Colonic mucosa (tissue), 4 donors: ENCODE results near the gene GNAI3. TPM values are rescaled to one million over a fixed set of nuclear protein-coding genes. Genes with fewer than 3 reads are reported as not detected.

Source experiments
- DNase-seq: peaks from one replicate; pipeline ENCODE4 v3.0.0-alpha.2; 2020
- H3K27ac ChIP-seq: fragments of 200-600 bp; one replicate; pipeline ENCODE4 v1.8.0; 2021
- H3K27me3 ChIP-seq: fragments of 200-600 bp; one replicate; pipeline ENCODE4 v1.8.0; 2021
- H3K36me3 ChIP-seq: fragments of 200-600 bp; one replicate; pipeline ENCODE4 v1.8.0; 2021
- H3K4me1 ChIP-seq: fragments of 200-600 bp; one replicate; pipeline ENCODE4 v1.8.0; 2021; ENCODE audit warnings: mild to moderate bottlenecking
- H3K4me3 ChIP-seq: fragments of 200-600 bp; one replicate; pipeline ENCODE4 v1.8.0; 2021
- H3K9ac ChIP-seq, 2 donors: one replicate each; pipeline ENCODE4 v1.7.0; 2013; ENCODE audit warnings: control low read depth in 2 of 2, low read depth in 2 of 2, low read length in 2 of 2
- H3K9me3 ChIP-seq: fragments of 200-600 bp; one replicate; pipeline ENCODE4 v1.8.0; 2021
- intact Hi-C: fragments of 100-400 bp; cut with DNase I; formaldehyde crosslinking; loops from one replicate; pipeline ENCODE4 v1.14.1; 2022
- total RNA-seq, 2 donors: library from RNA; stranded (reverse); fragmentation: NEBNext Ultra II Directional in 1 of 2; extraction: Animal tissue kit (Norgen Biotek cat#: 25700) in 1 of 2; gene quantifications; one replicate each; pipeline ENCODE4 v1.2.1, GENCODE V29; 2021
- TF ChIP-seq, protein P1 (sequence below): fragments of 200-600 bp; IDR thresholded peaks from one replicate; pipeline ENCODE4 v1.8.0; 2022; ENCODE audit warnings: antibody characterized with exemption, mild to moderate bottlenecking
- donor health status: healthy.
- donor health status: DM: no; HTN: no; CAD: no.
- donor health status: DM: no; HTN: no; CAD: no.

GNAI3 gene
- 1 to 10 TPM; 7.7 to 8.9 TPM for total RNA-seq

GRCh38 chr1:109548321-109549267, at the start of gene GNAI3:
GNAI3 (plus strand) TSS chr1:109548615; CDS start chr1:109548721, 106 bp downstream.
- TF ChIP-seq, protein P1, sequence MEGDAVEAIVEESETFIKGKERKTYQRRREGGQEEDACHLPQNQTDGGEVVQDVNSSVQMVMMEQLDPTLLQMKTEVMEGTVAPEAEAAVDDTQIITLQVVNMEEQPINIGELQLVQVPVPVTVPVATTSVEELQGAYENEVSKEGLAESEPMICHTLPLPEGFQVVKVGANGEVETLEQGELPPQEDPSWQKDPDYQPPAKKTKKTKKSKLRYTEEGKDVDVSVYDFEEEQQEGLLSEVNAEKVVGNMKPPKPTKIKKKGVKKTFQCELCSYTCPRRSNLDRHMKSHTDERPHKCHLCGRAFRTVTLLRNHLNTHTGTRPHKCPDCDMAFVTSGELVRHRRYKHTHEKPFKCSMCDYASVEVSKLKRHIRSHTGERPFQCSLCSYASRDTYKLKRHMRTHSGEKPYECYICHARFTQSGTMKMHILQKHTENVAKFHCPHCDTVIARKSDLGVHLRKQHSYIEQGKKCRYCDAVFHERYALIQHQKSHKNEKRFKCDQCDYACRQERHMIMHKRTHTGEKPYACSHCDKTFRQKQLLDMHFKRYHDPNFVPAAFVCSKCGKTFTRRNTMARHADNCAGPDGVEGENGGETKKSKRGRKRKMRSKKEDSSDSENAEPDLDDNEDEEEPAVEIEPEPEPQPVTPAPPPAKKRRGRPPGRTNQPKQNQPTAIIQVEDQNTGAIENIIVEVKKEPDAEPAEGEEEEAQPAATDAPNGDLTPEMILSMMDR: no peak
- Histone ChIP-seq H3K9me3 (no peaks in the 10 kb centered on the region), H3K27me3 (no peaks in the 10 kb centered on the region), H3K9ac (peak within 1 kb of the TSS; percentile 82 to 92), H3K36me3 (no peaks in the 10 kb centered on the region), H3K4me3 (peak within 1 kb of the TSS; percentile 75), H3K27ac (peak within 1 kb of the TSS; percentile 93), H3K4me1 (peaks cover 7% of the 10 kb centered on the region)
- intact Hi-C loops: loop anchor here (10.0 kb wide), 1 partner anchor 436 kb away; the partner anchor contains the start of gene AHCYL1
- peak; percentile 99 for DNase-seq

DNA sequence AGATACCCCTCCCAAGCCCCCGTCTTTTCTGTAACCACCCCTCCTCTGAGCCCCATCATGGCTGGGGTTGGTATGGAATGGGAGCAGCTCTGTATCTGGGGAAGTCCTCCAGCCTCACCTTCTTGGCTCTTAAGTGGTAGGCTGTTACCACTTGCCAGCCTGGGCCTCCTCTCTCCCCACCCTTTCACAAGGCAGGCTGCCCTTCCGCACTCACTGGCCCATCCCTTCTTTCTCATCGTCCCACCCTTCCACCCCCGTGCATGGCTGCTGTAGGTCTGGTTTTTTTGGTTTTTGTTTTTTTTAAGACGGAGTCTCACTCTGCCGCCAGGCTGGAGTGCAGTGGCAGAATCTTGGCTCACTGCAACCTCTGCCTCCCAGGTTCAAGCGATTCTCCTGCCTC, 49.3 kb upstream of the GNAI3 start:
- Histone ChIP-seq H3K27ac (peak overlapping the region; percentile 28), H3K9me3 (no peaks in the 10 kb centered on the region), H3K36me3 (peaks cover 5% of the 10 kb centered on the region), H3K4me1 (peaks cover 16% of the 10 kb centered on the region), H3K27me3 (no peaks in the 10 kb centered on the region), H3K4me3 (no peak overlapping the region), H3K9ac (no peak overlapping the region)
- TF ChIP-seq, protein P1: no peak
- intact Hi-C loops: loop anchor here (2.0 kb wide), 1 partner anchor 32 kb away; no protein-coding TSS in a partner anchor
- DNase-seq: no peak

DNA sequence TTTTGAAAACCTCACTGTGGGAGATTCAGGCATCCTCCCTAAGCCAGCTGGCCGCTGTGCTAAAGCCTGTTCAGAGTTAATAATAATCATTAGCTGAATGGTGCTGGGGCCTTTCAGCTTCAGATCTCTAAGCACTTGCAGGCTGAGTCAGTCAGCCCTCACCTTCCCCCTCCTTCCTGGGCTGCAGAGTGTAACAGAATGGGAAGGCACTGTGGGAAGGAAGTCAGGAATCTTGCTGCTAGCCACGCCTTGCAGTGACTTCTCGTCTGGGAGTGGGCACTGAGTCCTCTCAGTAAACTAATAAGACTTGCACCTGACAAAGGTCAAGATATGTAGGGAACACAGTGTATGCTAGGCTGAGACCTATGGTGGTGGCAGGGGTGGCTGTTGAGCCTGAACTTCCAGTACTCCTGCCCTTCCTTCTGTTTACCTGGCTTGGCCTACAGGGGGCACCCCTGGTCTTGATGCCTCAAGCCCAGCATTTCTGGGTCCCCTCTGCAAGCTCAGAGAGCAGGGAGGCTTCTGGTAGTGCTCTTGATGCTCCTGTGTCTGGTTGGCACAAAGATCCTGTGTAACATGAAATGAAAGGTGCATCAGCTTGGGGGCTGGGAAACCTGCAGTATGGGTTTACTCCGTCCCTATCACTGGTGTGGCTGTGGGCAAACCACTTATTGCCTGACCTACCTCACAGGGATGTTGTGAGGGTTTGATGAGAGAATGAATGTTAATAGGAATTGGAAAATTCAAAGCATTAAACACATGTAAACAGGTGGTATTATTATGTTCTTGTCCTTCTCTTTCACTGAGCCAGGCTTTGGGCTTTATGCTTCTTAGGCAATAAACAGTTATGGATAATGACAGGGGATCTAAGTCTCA, 48.5 kb upstream of the GNAI3 start:
- Histone ChIP-seq H3K9me3 (no peaks in the 10 kb centered on the region), H3K27ac (peak overlapping the region; percentile 28), H3K9ac (peak overlapping the region in 1 of 2 donors; percentile 9), H3K4me3 (no peak overlapping the region), H3K36me3 (peaks cover 5% of the 10 kb centered on the region), H3K4me1 (peaks cover 16% of the 10 kb centered on the region), H3K27me3 (no peaks in the 10 kb centered on the region)
- intact Hi-C loops: loop anchor here (2.0 kb wide), 1 partner anchor 31 kb away; no protein-coding TSS in a partner anchor
- TF ChIP-seq, protein P1: peak; percentile 28
- DNase-seq: peak; percentile 78

DNA sequence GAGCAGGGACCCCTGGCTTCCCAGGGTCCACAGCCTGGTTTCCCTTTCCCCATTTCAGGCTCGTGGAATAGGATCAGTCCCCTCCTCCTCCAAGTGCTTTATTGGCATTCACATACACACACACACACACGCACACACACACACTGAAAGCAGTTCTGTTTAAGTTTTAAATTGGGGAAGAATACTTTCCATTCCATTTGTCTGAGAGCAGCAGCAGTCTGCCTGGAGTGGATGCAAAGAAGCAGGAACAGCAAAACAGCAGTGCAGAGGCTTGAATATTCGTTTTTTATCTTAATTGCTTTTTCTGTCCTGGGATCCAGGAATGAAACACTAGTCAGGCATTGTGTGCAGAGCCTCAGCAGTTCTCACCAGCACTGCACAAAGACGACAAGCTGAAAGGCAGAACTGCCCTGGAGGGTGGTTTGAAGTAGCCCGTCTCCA, 47.5 kb upstream of the GNAI3 start:
- TF ChIP-seq, protein P1: no peak
- H3K27me3 ChIP-seq: no peaks in the 10 kb centered on the region
- H3K9me3 ChIP-seq: no peaks in the 10 kb centered on the region
- H3K36me3 ChIP-seq: peaks cover 2% of the 10 kb centered on the region
- H3K27ac ChIP-seq: no peak overlapping the region
- H3K4me1 ChIP-seq: peaks cover 16% of the 10 kb centered on the region
- no peak for DNase-seq
- intact Hi-C loops: no loop called here
- H3K4me3 ChIP-seq: no peak overlapping the region
- no peak overlapping the region for H3K9ac ChIP-seq
